H1 (cell line): ENCODE data around the gene PTER. TPM values are rescaled to one million over a fixed set of nuclear protein-coding genes. Genes with fewer than 3 reads are reported as not detected.

Experiments used
- CTCF ChIA-PET: fragments of 300-600 bp; sonication (Branson Sonifier 250); formaldehyde crosslinking; loops from one replicate; lab custom pipeline; 2021; ENCODE audit not compliant: partially characterized antibody; lab: Charles Lee
- POLR2A ChIA-PET: fragments of 300-600 bp; sonication (Branson Sonifier 250); formaldehyde crosslinking; loops from one replicate; lab custom pipeline; 2021; ENCODE audit warnings: inconsistent platforms; ENCODE audit not compliant: partially characterized antibody; lab: Charles Lee
- DNase-seq, 2 experiments: peaks; one replicate each; pipeline versions ENCODE4 v3.0.0 to v3.0.0-alpha.2; 2010 to 2022; ENCODE audit warnings: low spot score in 2 of 2, low read depth in 1 of 2, mixed read lengths in 1 of 2
- FAIRE-seq: peaks from 2 replicates; lab custom pipeline; 2011; peaks lifted over from hg19 to GRCh38; lab: Jason Lieb, UNC
- H2AFZ ChIP-seq: 2 replicates; pipeline ENCODE4 v1.8.1; 2012; ENCODE audit warnings: low read length, inconsistent platforms
- H2AK5ac ChIP-seq: 2 replicates; pipeline ENCODE4 v1.6.1; 2013; ENCODE audit warnings: low read depth, low read length
- H2BK120ac ChIP-seq: replicated peaks from 2 replicates; pipeline ENCODE3; 2013; ENCODE audit warnings: low read depth, low read length, inconsistent platforms
- H2BK12ac ChIP-seq: 2 replicates; pipeline ENCODE4 v1.6.1; 2013; ENCODE audit warnings: low read depth, low read length
- H2BK15ac ChIP-seq: 2 replicates; pipeline ENCODE4 v1.6.1; 2013; ENCODE audit warnings: low read length
- H2BK20ac ChIP-seq: 2 replicates; pipeline ENCODE4 v1.6.1; 2013; ENCODE audit warnings: low read length
- H2BK5ac ChIP-seq: 2 replicates; pipeline ENCODE4 v1.6.1; 2013; ENCODE audit warnings: low read depth, low read length
- H3K14ac ChIP-seq: 2 replicates; pipeline ENCODE4 v1.6.1; 2013; ENCODE audit warnings: inconsistent platforms; ENCODE audit not compliant: insufficient read length
- H3K18ac ChIP-seq: 2 replicates; pipeline ENCODE4 v1.6.1; 2013; ENCODE audit warnings: low read length; ENCODE audit errors: extremely low read depth
- H3K23ac ChIP-seq: 2 replicates; pipeline ENCODE4 v1.6.1; 2013; ENCODE audit warnings: inconsistent platforms; ENCODE audit not compliant: insufficient read length
- H3K23me2 ChIP-seq: 2 replicates; pipeline ENCODE4 v1.6.1; 2013; ENCODE audit warnings: low read depth, low read length
- H3K27ac ChIP-seq: 2 replicates; pipeline ENCODE4 v1.6.1; 2011; ENCODE audit warnings: low read depth, low read length, inconsistent platforms
- H3K27me3 ChIP-seq, 4 experiments: replicated peaks in 1 of 4; 1 replicate in 1 of 4; 2 replicates in 3 of 4; pipeline versions ENCODE4 v1.6.1 to v1.8.1; 2011 to 2013; ENCODE audit warnings: low read length in 3 of 4, mild to moderate bottlenecking in 3 of 4, inconsistent platforms in 2 of 4, mixed read lengths in 2 of 4, moderate library complexity in 1 of 4; ENCODE audit not compliant: control insufficient read depth in 3 of 4, insufficient read depth in 3 of 4; ENCODE audit errors: extremely low read depth in 1 of 4
- H3K36me3 ChIP-seq, 4 experiments: 2 replicates each; pipeline versions ENCODE4 v1.6.1 to v1.8.1; 2011 to 2013; ENCODE audit warnings: mild to moderate bottlenecking in 4 of 4, low read length in 3 of 4, moderate library complexity in 2 of 4, control low read depth in 1 of 4, inconsistent platforms in 1 of 4; ENCODE audit not compliant: insufficient read depth in 4 of 4, control insufficient read depth in 2 of 4
- H3K4ac ChIP-seq: replicated peaks from 2 replicates; pipeline ENCODE3; 2013; ENCODE audit warnings: low read length, low read depth, mixed read lengths, inconsistent platforms; ENCODE audit not compliant: insufficient read length
- H3K4me1 ChIP-seq, 4 experiments: replicated peaks in 1 of 4; 1 replicate in 1 of 4; 2 replicates in 3 of 4; pipeline versions ENCODE4 v1.6.1 to v1.8.1; 2011 to 2013; ENCODE audit warnings: low read length in 3 of 4, inconsistent platforms in 2 of 4, mixed read lengths in 1 of 4; ENCODE audit not compliant: insufficient read depth in 4 of 4, control insufficient read depth in 3 of 4
- H3K4me2 ChIP-seq, 2 experiments: 2 replicates each; pipeline versions ENCODE4 v1.6.1 to v1.8.1; 2011 to 2013; ENCODE audit warnings: low read depth in 2 of 2, low read length in 2 of 2, control low read depth in 1 of 2, inconsistent platforms in 1 of 2, mild to moderate bottlenecking in 1 of 2; ENCODE audit not compliant: insufficient read depth in 1 of 2
- H3K4me3 ChIP-seq, 4 experiments: fragments of 200-600, 300-600 bp in 1 of 4; sonication (generic), shearing (Covaris generic), sonication (Bioruptor Twin) in 1 of 4; 2 replicates each; pipeline versions ENCODE4 v1.5.1 to v1.8.1; 2011 to 2016; ENCODE audit warnings: low read length in 4 of 4, low read depth in 3 of 4, control low read depth in 2 of 4, inconsistent platforms in 2 of 4, mild to moderate bottlenecking in 2 of 4, mixed read lengths in 1 of 4, moderate library complexity in 1 of 4; ENCODE audit not compliant: insufficient read depth in 2 of 4; ENCODE audit errors: extremely low read depth in 1 of 4
- H3K56ac ChIP-seq: replicated peaks from 2 replicates; pipeline ENCODE3; 2013; ENCODE audit warnings: low read depth, mild to moderate bottlenecking, mixed read lengths, low read length, inconsistent platforms; ENCODE audit not compliant: insufficient read length
- H3K79me1 ChIP-seq: 2 replicates; pipeline ENCODE4 v1.6.1; 2013; ENCODE audit warnings: low read depth, low read length, control low read depth
- H3K79me2 ChIP-seq, 2 experiments: 2 replicates each; pipeline versions ENCODE4 v1.6.1 to v1.8.1; 2012 to 2013; ENCODE audit warnings: low read length in 2 of 2, mild to moderate bottlenecking in 2 of 2, inconsistent platforms in 1 of 2; ENCODE audit not compliant: insufficient read depth in 2 of 2, control insufficient read depth in 1 of 2
- H3K9ac ChIP-seq, 4 experiments: replicated peaks in 1 of 4; 1 replicate in 1 of 4; 2 replicates in 3 of 4; pipeline versions ENCODE4 v1.6.1 to v1.8.1; 2011 to 2013; ENCODE audit warnings: low read depth in 3 of 4, low read length in 3 of 4, control low read depth in 2 of 4, mild to moderate bottlenecking in 2 of 4, moderate library complexity in 2 of 4, inconsistent platforms in 1 of 4; ENCODE audit errors: extremely low read depth in 1 of 4
- H3K9me3 ChIP-seq, 2 experiments: 2 replicates each; pipeline versions ENCODE4 v1.6.1 to v1.8.1; 2012 to 2013; ENCODE audit warnings: mild to moderate bottlenecking in 2 of 2, moderate library complexity in 2 of 2, control low read depth in 1 of 2, inconsistent platforms in 1 of 2, low read depth in 1 of 2, low read length in 1 of 2, mixed read lengths in 1 of 2; ENCODE audit not compliant: insufficient read depth in 2 of 2
- H4K20me1 ChIP-seq, 2 experiments: replicated peaks in 1 of 2; 2 replicates each; pipeline versions ENCODE3 to v1.8.1; 2011 to 2013; ENCODE audit warnings: inconsistent platforms in 2 of 2, low read length in 2 of 2, mild to moderate bottlenecking in 1 of 2; ENCODE audit not compliant: insufficient read depth in 2 of 2, control insufficient read depth in 1 of 2
- H4K5ac ChIP-seq: 2 replicates; pipeline ENCODE4 v1.6.1; 2013; ENCODE audit warnings: low read length, low read depth, mixed read lengths, inconsistent platforms; ENCODE audit not compliant: insufficient read length
- H4K8ac ChIP-seq: 2 replicates; pipeline ENCODE4 v1.8.0; 2013; ENCODE audit warnings: mild to moderate bottlenecking, moderate library complexity, low read length, inconsistent platforms; ENCODE audit not compliant: insufficient read depth; ENCODE audit errors: extremely low read depth
- H4K91ac ChIP-seq: replicated peaks from 2 replicates; pipeline ENCODE3; 2013; ENCODE audit warnings: low read length, mixed read lengths, inconsistent platforms; ENCODE audit not compliant: insufficient read length
- CBX5 ChIP-seq: fragments of 300-800, 300-1000 bp; sonication (generic); IDR thresholded peaks from 2 replicates; pipeline ENCODE4 v1.7.1; 2016; ENCODE audit warnings: antibody characterized with exemption, low read length, low read depth
- SP1 ChIP-seq: IDR thresholded peaks from 2 replicates; pipeline ENCODE4 v1.6.1; 2011; ENCODE audit warnings: low read depth, low read length
- WGBS, 2 experiments: shearing (Covaris generic) in 1 of 2; methylation state at CpG; one replicate each; pipeline versions ENCODE4 v1.1.6 to v1.1.7; 2013 to 2015; ENCODE audit warnings: low lambda C conversion rate in 2 of 2, mixed read lengths in 2 of 2, inconsistent platforms in 1 of 2, low coverage in 1 of 2, missing lambda C conversion rate in 1 of 2; ENCODE audit not compliant: insufficient replicate concordance in 2 of 2, insufficient coverage in 1 of 2, insufficient read length in 1 of 2; ENCODE audit errors: extremely low coverage in 1 of 2, missing lambda C conversion rate in 1 of 2; 5-methylcytosine and 5-hydroxymethylcytosine counted together
- polyA plus RNA-seq, 7 experiments: library from polyadenylated mRNA; depleted of rRNA in 3 of 7; stranded (reverse) in 5 of 7; unstranded in 2 of 7; fragments of >200 nt in 5 of 7; fragments of 200-250 nt in 2 of 7; gene quantifications; 1 replicate in 5 of 7; 2 replicates in 1 of 7; 4 replicates in 1 of 7; pipeline versions ENCODE4 v1.2.1 to v1.2.3, GENCODE V29; 2011 to 2013; ENCODE audit warnings: missing spikeins in 2 of 7, mixed read lengths in 2 of 7
- total RNA-seq: library from RNA; stranded (reverse); fragmentation: NEBNext Ultra II Directional; extraction: Animal tissue kit (Norgen Biotek cat#: 25700); gene quantifications from 2 replicates; pipeline ENCODE4 v1.2.1, GENCODE V29; 2021

The PTER gene
- total and polyA plus RNA-seq, 2 of the 8 experiments (the other 6 are each of a cell fraction or from before 2014, with no cell fraction given) = 4.4 to 7.8 TPM

- no peak overlapping the region for H2BK120ac ChIP-seq
- TF ChIP-seq CBX5 = no peak
- TF ChIP-seq SP1 = no peak
- no peak overlapping the region; the same call in 1 of the 2 replicates for H3K27ac ChIP-seq
- CTCF ChIA-PET = interaction anchor here (1.0 kb wide), 1 partner anchor 84 kb away, joined by 4 read pairs; no protein-coding TSS in a partner anchor
- H4K91ac ChIP-seq = peak overlapping the region; percentile 59
- H3K4me1 ChIP-seq = peaks cover 0 to 5% (median 1%) of the 10 kb centered on the region in 4 experiments; a peak in 5 of 7 replicates
- no peak overlapping the region for H2BK20ac ChIP-seq
- H2AK5ac ChIP-seq = no peak overlapping the region
- peaks cover 6% of the 10 kb centered on the region for H3K23me2 ChIP-seq
- DNase-seq = no peak
- no peaks in the 10 kb centered on the region for H3K79me2 ChIP-seq
- H3K9ac ChIP-seq = no peak overlapping the region; a peak in 1 of 7 replicates
- peak overlapping the region; percentile 13 for H4K5ac ChIP-seq
- H2BK5ac ChIP-seq = peak overlapping the region; percentile 55; the same call in 1 of the 2 replicates
- no peaks in the 10 kb centered on the region for H4K20me1 ChIP-seq
- H3K23ac ChIP-seq = no peak overlapping the region
- H3K9me3 ChIP-seq = no peaks in the 10 kb centered on the region
- no peaks in the 10 kb centered on the region for H3K79me1 ChIP-seq
- H2BK12ac ChIP-seq = peak overlapping the region; percentile 35; the same call in 1 of the 2 replicates
- H3K4me3 ChIP-seq = no peak overlapping the region
- no peaks in the 10 kb centered on the region for H3K36me3 ChIP-seq
- H3K27me3 ChIP-seq = no peaks in the 10 kb centered on the region
- FAIRE-seq = no peak
- H3K56ac ChIP-seq = no peak overlapping the region
- H3K18ac ChIP-seq = no peak overlapping the region
- H3K4me2 ChIP-seq = no peak overlapping the region
- H4K8ac ChIP-seq = no peak overlapping the region
- no peak overlapping the region for H2AFZ ChIP-seq
- POLR2A ChIA-PET = interaction anchor here (1.3 to 1.8 kb wide), 2 partner anchors 39 to 53 kb away, joined by 3 read pairs; no protein-coding TSS in a partner anchor
- 77% methylated on average over 12 of the region's 12 CpGs; no CpG with 5 or more reads in 1 of the 2 experiments for WGBS, 2 experiments
- no peak overlapping the region for H3K4ac ChIP-seq
- H2BK15ac ChIP-seq = no peak overlapping the region
- H3K14ac ChIP-seq = no peak overlapping the region
These were observed 3.8 kb downstream of the PTER start for GRCh38 chr10:16440396-16441133.
